Measurements from ENCODE around the gene GAP43.
"Not testable (repeated sequence)": the region's sequence is repeated elsewhere in the genome, so short reads cannot be mapped to it uniquely, and the experiment has no call there.

Gene GAP43

GRCh38 chr3:115698851-115699591, 75.7 kb downstream of the GAP43 start:
- peak; percentile 50 for DNase-seq (ENCODE audit: low spot score)

- no peak for DNase-seq (ENCODE audit: low spot score)
Measured at GRCh38 chr3:115699706-115700105, 76.4 kb downstream of the GAP43 start.

- no peak for DNase-seq (ENCODE audit: low spot score)
Measured at GRCh38 chr3:115702598-115702997, 79.3 kb downstream of the GAP43 start.

- no peak for DNase-seq (ENCODE audit: low spot score)
Measured at GRCh38 chr3:115704661-115705338, 81.5 kb downstream of the GAP43 start.

GRCh38 chr3:115706311-115706829, 83.1 kb downstream of the GAP43 start:
- no peak for DNase-seq (ENCODE audit: low spot score)

- no peak for DNase-seq (ENCODE audit: low spot score)
Measured at GRCh38 chr3:115708540-115708939, 85.2 kb downstream of the GAP43 start.

GRCh38 chr3:115709093-115709492, 85.8 kb downstream of the GAP43 start:
- no peak for DNase-seq (ENCODE audit: low spot score)

- DNase-seq (ENCODE audit: low spot score), result no peak
Measured at GRCh38 chr3:115709931-115710330, 86.6 kb downstream of the GAP43 start.

- no peak for DNase-seq (ENCODE audit: low spot score)
Measured at GRCh38 chr3:115710799-115711198, 87.5 kb downstream of the GAP43 start.

- DNase-seq (ENCODE audit: low spot score), result no peak
Measured at GRCh38 chr3:115712871-115713270, 89.6 kb downstream of the GAP43 start.

GRCh38 chr3:115713284-115713683, 90.0 kb downstream of the GAP43 start:
- peak; percentile 58 for DNase-seq (ENCODE audit: low spot score)

- DNase-seq (ENCODE audit: low spot score), result no peak
Measured at GRCh38 chr3:115715241-115715745, 92.0 kb downstream of the GAP43 start.

GRCh38 chr3:115720983-115721382, 97.7 kb downstream of the GAP43 start:
- no peak for DNase-seq (ENCODE audit: low spot score)

- no peak for DNase-seq (ENCODE audit: low spot score)
Measured at GRCh38 chr3:115725800-115726199, 102.5 kb downstream of the GAP43 start.

- DNase-seq (ENCODE audit: low spot score), result no peak
Measured at GRCh38 chr3:115727135-115727534, 103.8 kb downstream of the GAP43 start.

GRCh38 chr3:115728013-115728412, 104.7 kb downstream of the GAP43 start:
- DNase-seq (ENCODE audit: low spot score), result no peak

- not testable (repeated sequence) for DNase-seq (ENCODE audit: low spot score)
Measured at GRCh38 chr3:115736341-115736740, 113.0 kb downstream of the GAP43 start.

- DNase-seq (ENCODE audit: low spot score), result no peak
Measured at GRCh38 chr3:115741650-115742049, 118.3 kb downstream of the GAP43 start.

- DNase-seq (ENCODE audit: low spot score), result not testable (repeated sequence)
Measured at GRCh38 chr3:115744516-115744915, 121.2 kb downstream of the GAP43 start.

GRCh38 chr3:115752978-115753377, 129.7 kb downstream of the GAP43 start:
- DNase-seq (ENCODE audit: low spot score), result not testable (repeated sequence)

- DNase-seq (ENCODE audit: low spot score), result no peak
Measured at GRCh38 chr3:115758076-115758763, 134.9 kb downstream of the GAP43 start.

GRCh38 chr3:115760716-115761115, 137.4 kb downstream of the GAP43 start:
- DNase-seq (ENCODE audit: low spot score), result no peak

GRCh38 chr3:115761927-115762305, 138.6 kb downstream of the GAP43 start:
- DNase-seq (ENCODE audit: low spot score), result no peak

All from Ammon's horn (tissue), 1 donor.